MM.1S (cell line): Measurements from ENCODE around the gene ENOSF1.

Source experiments
- CTCF ChIP-seq: fragments of 300-600 bp; sonication (generic); IDR thresholded peaks from 2 replicates; pipeline ENCODE4 v1.5.1; 2016; ENCODE audit warnings: antibody characterized with exemption, low read length, mixed read lengths
- EZH2 ChIP-seq: fragments of 300-600 bp; sonication (generic); optimal IDR thresholded peaks from 2 replicates; pipeline ENCODE3; 2017; ENCODE audit warnings: low read depth, mild to moderate bottlenecking, antibody characterized with exemption, low read length, mixed read lengths
- EZH2phosphoT487 ChIP-seq: fragments of 300-600 bp; sonication (generic); IDR thresholded peaks from 2 replicates; pipeline ENCODE4 v1.6.1; 2018; ENCODE audit warnings: antibody characterized with exemption, low read length

- TF ChIP-seq CTCF (peak; percentile 32), EZH2 (no peak), EZH2phosphoT487 (no peak)
These were observed 46.3 kb downstream of the ENOSF1 start for GRCh38 chr18:666177-666576.
